GM15510 (cell line): Measurements from ENCODE around the gene AATK.

ENCODE experiments used
- POLR2A ChIP-seq: IDR thresholded peaks from 3 replicates; pipeline ENCODE4 v1.6.1; 2011; ENCODE audit warnings: borderline replicate concordance; ENCODE audit not compliant: insufficient read length; ENCODE audit errors: extremely low read depth

AATK gene, protein sequence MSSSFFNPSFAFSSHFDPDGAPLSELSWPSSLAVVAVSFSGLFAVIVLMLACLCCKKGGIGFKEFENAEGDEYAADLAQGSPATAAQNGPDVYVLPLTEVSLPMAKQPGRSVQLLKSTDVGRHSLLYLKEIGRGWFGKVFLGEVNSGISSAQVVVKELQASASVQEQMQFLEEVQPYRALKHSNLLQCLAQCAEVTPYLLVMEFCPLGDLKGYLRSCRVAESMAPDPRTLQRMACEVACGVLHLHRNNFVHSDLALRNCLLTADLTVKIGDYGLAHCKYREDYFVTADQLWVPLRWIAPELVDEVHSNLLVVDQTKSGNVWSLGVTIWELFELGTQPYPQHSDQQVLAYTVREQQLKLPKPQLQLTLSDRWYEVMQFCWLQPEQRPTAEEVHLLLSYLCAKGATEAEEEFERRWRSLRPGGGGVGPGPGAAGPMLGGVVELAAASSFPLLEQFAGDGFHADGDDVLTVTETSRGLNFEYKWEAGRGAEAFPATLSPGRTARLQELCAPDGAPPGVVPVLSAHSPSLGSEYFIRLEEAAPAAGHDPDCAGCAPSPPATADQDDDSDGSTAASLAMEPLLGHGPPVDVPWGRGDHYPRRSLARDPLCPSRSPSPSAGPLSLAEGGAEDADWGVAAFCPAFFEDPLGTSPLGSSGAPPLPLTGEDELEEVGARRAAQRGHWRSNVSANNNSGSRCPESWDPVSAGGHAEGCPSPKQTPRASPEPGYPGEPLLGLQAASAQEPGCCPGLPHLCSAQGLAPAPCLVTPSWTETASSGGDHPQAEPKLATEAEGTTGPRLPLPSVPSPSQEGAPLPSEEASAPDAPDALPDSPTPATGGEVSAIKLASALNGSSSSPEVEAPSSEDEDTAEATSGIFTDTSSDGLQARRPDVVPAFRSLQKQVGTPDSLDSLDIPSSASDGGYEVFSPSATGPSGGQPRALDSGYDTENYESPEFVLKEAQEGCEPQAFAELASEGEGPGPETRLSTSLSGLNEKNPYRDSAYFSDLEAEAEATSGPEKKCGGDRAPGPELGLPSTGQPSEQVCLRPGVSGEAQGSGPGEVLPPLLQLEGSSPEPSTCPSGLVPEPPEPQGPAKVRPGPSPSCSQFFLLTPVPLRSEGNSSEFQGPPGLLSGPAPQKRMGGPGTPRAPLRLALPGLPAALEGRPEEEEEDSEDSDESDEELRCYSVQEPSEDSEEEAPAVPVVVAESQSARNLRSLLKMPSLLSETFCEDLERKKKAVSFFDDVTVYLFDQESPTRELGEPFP (N-terminal part only)

DNA sequence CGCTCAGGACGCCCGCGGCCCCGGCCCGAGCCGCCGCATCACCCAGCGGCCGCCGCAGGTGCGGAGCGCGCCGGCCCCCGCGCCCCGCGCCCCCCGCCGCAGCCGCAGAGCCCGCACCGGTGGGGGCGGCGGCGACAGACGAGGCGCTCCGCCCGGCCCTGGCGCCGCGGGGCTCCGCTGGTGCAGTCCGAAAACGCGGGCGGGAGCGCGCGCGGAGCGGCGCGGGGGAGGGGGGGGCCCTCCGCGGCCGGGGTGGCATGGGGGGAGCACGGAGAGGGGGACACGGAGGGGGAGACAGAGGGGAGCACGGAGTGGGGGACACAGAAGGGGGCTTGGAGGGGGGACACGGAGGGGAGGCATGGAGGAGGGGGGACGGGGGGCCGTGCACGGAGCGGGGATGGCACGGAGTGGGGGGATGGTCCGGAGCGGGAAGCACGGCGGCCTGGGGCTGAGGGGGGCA lies at the start of gene AATK:
AATK (minus strand) TSS at position 189 of the 460 bp plus-strand sequence. CDS start 229 bp downstream, outside the sequence.
- TF ChIP-seq POLR2A, result no peak

DNA sequence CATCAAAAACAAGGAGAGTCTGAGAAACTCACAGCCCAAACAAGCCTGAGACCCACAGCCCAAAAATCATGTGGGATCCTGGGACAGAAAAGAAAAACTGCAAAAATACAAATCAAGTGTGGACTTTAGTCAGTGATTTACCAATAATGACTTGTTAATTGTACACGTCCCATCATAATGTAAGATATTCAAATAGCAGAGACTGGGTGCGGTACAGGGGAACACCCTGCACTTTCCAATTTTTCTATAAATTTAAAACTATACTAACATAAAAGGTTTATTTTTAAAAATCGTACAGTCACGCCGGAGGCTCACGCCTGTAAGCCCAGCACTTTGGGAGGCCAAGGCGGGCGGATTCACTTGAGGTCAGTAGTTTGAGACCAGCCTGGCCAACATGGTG lies 48.0 kb upstream of the AATK start:
- no peak for TF ChIP-seq POLR2A

DNA sequence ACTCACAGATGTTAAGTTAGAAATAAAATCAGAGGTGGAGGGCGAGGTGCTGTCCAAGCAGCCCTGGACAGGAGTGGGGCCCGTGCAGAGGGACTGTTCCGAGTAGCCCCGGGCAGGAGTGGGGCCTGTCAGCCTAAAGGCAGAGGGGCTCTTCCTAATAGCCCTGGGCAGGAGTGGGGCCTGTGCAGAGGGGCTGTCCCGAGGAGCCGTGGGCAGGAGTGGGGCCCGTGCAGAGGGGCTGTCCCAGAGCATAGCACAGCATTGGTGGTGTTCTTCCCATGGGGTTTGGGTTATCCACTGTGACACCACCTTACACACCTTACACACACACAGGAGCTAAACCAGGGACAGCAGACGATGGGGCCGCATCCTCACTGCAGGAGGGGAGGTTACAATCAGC lies 46.3 kb upstream of the AATK start:
- no peak for TF ChIP-seq POLR2A

DNA sequence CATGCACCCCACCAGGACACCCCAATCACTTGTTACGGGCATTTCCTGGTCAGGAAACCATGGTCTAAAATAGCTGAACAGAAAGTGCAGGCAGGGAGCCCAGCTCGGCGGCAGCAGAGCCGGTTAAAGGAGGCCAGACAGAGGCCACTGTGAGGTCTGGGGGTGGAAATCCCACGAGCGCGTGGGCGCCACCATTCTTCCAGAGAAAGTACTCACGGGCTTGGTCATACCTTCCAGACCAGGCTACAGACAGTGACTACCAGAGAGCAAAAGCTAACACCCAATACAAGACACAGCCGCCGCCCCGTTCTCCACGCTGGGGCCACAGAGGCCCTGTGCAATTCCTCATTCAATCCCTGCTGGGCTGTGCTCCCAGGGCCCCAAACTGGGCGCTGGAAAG lies 44.8 kb upstream of the AATK start:
- no peak for TF ChIP-seq POLR2A

DNA sequence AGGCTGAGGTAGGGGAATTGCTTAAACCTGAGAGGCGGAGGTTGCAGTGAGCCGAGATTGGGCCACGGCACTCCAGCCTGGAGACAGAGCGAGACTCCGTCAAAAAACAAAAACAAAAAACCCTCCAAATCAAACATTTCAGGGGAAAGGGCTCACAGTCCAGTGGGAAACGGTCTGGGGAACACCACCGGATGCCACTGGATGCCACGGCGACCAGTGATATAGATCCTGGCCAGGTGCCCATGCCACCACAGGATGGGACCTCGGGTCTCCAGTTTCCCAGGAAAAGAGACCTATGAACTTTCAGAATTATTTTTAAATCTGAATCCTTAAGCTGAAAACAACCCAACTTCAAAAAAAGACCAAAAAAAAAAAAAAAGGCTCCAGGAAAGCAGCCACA lies 44.4 kb upstream of the AATK start:
- no peak for TF ChIP-seq POLR2A

DNA sequence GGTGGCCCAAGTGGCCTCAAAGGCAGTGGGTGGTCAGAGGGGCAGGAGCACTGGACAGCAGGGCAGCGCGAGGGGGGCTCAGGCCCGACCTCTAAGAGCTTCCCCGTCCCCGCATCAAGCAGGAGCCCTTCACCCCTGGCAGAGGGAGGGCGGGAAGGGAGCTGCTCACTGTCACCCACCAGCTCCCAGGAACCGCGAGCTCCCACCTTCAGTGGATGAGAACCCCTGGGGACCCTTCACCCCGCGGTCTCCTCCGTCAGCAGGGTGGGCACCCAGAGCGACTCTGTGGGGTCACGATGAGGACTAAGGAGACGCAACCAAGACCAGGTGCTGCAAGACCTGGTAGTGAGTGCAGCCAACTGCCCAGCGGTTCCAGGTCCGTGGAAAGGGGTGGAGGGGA lies 43.1 kb upstream of the AATK start:
- TF ChIP-seq POLR2A, result no peak

DNA sequence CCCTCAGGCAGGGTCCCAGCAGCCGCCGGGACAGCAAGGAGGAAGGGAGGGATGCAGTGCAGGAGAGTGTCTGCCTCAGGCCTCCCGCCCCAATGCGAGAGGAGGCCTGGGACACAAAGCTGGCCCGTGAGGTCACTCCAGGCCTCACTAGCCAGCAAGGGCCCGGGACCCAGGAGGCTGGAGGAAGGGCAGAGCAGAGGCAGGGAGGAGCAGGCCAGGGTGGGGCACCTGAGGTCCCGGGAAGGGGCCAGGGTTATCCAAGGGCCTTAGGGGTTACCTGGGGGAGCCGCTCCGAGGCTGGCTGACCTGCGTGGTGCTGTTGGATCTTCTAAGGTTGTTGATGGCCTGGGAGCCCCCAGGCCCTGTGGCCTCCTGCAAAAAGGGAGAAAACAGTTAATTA lies 42.6 kb upstream of the AATK start:
- no peak for TF ChIP-seq POLR2A

DNA sequence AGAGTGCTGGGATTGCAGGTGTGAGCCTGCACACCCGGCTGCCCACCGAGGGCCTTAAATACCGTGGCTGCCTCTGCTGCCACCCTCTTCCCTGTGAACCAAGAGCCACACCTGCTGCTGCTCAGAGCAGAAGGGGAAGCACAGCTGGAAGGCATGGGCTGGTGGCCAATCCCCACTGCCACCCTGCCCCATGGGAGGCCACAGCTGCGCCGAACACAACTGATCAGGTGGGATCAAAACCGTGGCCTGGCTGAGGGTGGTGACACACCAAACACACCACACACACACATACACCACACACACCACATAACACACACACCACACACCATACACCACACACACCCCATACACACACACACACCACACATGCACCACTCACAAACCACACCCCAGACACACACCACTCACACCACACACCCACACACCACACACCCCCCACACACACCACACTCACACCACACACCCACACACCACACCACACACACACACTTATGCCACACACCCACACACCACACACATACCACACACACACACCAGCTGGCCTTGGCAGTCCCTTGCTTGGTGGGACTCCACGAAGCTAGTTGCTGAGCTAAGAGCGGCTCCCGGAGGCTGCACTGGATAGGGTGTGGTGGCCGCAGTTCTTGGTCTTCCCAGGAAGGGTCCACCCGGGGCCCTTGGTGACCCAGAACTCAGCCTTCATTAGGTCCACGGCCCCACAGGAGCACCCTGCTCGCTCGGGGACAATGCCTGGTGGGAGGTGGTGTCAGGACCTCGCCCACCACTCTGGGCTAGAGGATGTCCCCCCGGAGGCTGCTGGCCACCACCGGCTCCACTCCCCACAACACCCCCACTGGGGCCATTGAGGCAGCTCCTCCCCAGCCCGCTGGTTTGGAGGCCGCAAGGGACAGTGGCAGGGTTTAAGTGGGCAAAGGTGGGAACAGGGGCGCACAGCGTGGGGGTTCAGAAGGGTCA lies 41.9 kb upstream of the AATK start:
- TF ChIP-seq POLR2A, result no peak

DNA sequence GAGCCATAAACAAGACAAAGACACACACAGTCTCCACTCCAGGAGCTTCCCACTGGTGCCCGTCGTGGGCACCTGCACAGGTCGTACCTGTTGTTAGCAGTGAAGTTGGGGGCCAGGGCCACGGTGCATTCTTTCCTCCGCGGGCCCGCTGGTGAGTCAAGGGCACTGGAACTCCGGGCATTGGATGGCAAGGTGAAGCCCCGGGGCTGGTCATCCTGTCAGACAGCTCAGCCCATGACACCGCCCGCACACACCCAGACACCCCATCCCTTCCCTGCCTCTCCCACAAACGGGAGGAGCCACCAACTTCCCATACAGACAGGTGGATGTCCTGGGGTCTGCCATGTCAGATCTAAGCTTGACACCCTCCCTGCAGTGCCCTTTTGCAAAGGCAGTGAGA lies 40.6 kb upstream of the AATK start:
- TF ChIP-seq POLR2A, result no peak

DNA sequence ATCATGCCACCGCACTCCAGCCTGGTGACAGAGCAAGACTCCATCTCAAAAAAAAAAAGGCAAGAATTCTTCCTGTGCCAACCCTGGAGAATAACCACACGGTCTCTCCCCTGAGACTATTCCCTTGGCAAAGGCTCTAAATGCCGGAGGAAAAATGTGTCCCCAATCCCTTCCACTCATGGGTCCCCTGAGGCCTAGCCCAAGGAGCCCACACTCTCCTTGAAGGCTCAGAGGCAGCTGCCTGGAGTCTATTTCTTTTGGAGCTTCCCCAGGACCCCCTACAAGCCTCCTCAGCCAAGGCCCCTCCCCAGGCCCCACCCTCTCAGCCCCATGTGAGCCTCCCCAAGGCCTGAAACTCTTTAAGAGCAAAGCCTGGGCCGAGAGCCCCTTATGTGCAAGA lies 40.1 kb upstream of the AATK start:
- TF ChIP-seq POLR2A, result no peak

DNA sequence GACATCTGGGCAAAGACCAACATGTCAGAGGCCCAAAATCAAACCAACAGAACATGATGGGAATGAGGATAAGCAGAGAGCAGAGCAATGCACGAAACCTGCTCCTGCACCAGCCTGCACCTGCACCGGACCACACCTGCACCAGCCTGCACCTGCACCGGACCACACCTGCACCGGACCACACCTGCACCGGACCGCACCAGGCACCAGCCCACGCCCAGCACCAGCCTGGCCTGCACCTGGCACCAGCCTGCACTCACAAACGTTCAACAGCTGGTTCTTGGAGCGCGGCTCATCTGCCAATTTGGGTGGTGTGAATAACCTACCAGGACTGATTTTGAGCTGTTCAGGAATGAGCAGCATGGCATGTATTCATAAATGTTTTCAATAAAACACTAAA lies 38.6 kb upstream of the AATK start:
- no peak for TF ChIP-seq POLR2A

DNA sequence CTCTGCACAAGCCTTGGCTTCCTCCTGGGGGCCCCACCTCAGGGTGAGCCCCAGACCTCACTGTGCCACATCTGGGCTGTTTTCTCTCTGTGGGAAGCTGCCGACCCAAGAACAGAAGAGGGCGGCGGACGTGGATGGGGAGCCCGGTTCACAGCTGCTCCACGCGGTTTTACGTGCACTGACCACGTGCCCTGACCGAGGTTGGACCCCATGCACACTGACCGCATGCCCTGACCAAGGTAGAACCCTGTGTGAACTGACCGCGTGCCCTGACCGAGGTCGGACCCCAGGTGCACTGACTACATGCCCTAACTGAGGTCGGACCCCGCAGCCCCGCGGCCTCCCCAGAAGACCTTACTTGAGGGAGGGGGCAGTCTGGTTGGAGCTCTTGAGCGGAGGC lies 37.1 kb upstream of the AATK start:
- TF ChIP-seq POLR2A, result no peak

DNA sequence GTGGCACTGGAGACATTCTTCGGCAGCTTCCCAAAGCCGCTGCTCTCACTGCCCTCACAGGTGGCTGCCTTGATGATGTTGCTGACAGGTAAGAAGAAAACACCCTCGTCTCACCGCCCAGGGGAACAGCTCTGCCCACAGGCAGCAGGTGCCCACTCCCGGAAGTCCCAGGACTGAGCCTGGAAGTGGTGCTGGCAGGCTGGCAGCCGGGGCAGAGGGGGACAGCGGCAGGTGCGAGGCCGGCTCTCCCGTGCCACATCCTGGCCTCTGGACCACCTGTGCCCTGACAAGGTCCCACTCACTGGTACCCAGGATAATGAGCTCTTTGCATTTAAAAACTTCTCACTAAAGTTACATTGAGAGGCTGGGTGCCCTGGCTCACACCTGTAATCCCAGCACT lies 36.3 kb upstream of the AATK start:
- TF ChIP-seq POLR2A, result no peak
